ENCODE results near the gene ITGAV.

The ITGAV gene

GRCh38 chr2:186614373-186614772, 24.5 kb downstream of the ITGAV start:
- no peak for DNase-seq

- DNase-seq = no peak
These were observed 27.3 kb downstream of the ITGAV start for GRCh38 chr2:186617148-186617547.

GRCh38 chr2:186617771-186618170, 27.9 kb downstream of the ITGAV start:
- DNase-seq = no peak

- no peak for DNase-seq
These were observed 28.8 kb downstream of the ITGAV start for GRCh38 chr2:186618696-186619095.

- no peak for DNase-seq
These were observed 33.2 kb downstream of the ITGAV start for GRCh38 chr2:186623084-186623483.

- no peak for DNase-seq
These were observed 34.4 kb downstream of the ITGAV start for GRCh38 chr2:186624276-186624675.

GRCh38 chr2:186629250-186629996, 39.6 kb downstream of the ITGAV start:
- no peak for DNase-seq

- no peak for DNase-seq
These were observed 42.6 kb downstream of the ITGAV start for GRCh38 chr2:186632417-186632816.

- no peak for DNase-seq
These were observed 44.8 kb downstream of the ITGAV start for GRCh38 chr2:186634701-186635100.

GRCh38 chr2:186636800-186637496, 47.1 kb downstream of the ITGAV start:
- DNase-seq = no peak

GRCh38 chr2:186637497-186637800, 47.6 kb downstream of the ITGAV start:
- DNase-seq = no peak

GRCh38 chr2:186639939-186640338, 50.1 kb downstream of the ITGAV start:
- DNase-seq = no peak

GRCh38 chr2:186641132-186641806, 51.4 kb downstream of the ITGAV start:
- no peak for DNase-seq

GRCh38 chr2:186641807-186642321, 52.0 kb downstream of the ITGAV start:
- no peak for DNase-seq

GRCh38 chr2:186644791-186645190, 54.9 kb downstream of the ITGAV start:
- no peak for DNase-seq

GRCh38 chr2:186645999-186646398, 56.1 kb downstream of the ITGAV start:
- no peak for DNase-seq

GRCh38 chr2:186648130-186648529, 58.3 kb downstream of the ITGAV start:
- DNase-seq = no peak

- no peak for DNase-seq
These were observed 63.7 kb downstream of the ITGAV start for GRCh38 chr2:186653511-186653910.

GRCh38 chr2:186659383-186659782, 69.5 kb downstream of the ITGAV start:
- no peak for DNase-seq

GRCh38 chr2:186664385-186665043, 74.7 kb downstream of the ITGAV start:
- DNase-seq = no peak

- no peak for DNase-seq
These were observed 79.3 kb downstream of the ITGAV start for GRCh38 chr2:186669146-186669545.

GRCh38 chr2:186670831-186671230, 81.0 kb downstream of the ITGAV start:
- DNase-seq = no peak

GRCh38 chr2:186675380-186675779, 85.5 kb downstream of the ITGAV start:
- no peak for DNase-seq

Data from activated effector memory CD4-positive, alpha-beta T cell treated with anti-CD3 and anti-CD28 coated beads, Interleukin-2, amount 50 U/mL, for 16 hours (primary cell).